ENCODE data around the gene NID2.
A peak's percentile ranks its signal among the peaks of the same experiment; 100 is the strongest.

NID2 gene

DNA sequence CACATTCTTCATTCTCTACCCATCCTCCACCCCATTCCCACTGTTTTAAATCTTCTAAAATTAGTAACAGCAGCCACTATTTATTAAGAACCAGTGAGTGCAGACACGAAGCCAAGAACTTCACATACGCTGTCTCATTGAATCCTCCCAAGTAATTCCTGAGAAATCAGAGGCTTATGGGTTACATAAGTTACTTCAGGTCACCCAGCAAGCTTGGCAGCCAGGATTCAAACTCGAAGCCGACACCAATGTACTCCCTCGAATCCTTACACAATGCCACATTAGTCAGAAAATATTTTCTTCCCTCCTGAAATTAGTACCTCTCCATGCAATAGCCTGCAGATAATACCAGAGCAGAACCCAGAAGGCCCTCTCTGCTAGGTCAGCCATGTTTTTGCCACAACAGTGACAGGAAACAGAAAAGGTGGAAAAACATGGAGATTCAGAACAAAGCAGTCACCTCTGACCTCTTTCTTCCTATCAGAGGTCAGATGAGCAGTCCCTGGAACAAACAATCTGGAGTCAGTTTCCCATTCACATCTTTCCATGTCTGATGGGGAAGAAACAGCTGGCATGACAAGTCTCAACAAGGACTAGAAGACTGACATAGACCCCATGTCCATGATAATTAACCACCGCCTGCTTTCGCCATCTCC lies 16.4 kb downstream of the NID2 start:
- peak; percentile 61 for DNase-seq

DNA sequence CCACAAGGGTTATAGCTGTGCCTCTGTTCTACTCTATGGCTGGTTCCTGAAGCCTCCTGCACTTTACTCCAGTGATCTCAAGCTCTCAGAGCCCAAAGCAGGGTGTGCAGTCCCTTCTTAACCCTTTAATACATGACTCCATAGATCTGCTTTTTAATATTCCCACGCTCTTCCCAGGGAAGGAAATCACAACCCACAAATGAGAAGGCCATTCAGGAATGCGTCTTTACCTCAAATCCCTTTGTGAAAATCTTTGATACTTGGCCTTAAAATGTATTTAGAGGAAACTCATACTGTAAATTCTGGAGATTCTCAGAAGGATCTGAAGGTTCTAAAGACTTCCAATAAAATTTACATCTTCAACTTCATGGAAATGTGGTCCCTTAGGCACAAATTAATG lies 17.0 kb downstream of the NID2 start:
- DNase-seq = peak; percentile 82

DNA sequence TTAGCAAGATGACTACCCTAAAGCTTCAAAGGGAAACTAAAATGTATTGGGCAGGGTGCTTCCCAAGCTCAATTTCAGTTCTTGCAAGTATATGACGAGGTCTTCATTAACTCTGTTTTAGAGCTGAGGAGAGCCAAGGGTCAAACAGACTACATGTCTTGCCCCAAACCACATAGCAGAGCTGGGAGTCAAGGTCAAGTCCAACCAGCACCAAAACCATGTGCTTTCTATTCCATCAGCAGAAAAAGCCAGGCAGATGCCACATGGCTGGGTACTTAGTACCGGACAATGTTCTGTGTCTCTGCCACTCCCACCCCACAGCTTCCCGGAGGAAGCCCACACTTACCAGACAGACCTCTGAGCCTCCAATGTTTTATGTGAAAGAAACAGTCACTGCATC lies 17.6 kb downstream of the NID2 start:
- DNase-seq = no peak

DNA sequence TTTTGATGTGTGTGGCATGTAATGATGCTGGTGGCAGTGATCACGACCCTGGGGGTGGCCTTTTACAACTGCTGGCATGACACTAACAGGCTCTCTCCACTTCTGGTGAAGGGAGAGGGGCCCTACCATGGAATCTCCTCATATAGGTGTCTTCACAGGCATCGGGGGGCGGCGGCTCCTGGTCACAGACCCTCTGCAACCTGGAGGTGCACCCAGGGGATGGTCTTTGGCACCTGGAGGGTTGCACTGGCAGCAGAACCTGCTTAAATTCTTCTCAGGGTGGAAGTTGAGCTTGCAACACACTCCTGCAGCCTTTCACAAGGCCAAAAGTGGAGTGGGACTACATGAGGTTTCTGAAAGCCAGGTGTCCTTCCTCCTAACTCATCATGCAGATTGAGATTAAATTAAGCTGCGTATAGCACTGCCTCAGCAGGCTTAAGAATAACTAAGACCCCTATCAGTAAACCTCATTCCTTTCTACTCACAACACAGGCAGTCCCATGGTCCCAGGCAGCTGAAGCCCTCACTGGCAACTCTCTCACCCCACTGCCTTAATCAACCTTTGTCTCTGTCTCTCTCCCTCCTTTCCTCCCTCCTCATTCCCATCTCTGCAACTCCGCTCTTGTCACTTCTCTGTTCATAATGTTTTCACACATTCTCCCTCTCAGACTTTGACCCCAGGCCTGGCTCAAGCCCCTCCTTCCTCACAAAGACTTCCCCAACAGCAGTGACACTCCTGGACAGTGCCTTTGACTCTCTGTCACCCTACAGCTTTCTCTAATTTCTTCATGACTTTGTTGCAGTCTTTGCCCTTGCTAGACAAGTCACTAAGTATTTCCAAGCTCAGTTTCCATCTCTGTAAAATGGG lies 18.9 kb downstream of the NID2 start:
- no peak for DNase-seq

DNA sequence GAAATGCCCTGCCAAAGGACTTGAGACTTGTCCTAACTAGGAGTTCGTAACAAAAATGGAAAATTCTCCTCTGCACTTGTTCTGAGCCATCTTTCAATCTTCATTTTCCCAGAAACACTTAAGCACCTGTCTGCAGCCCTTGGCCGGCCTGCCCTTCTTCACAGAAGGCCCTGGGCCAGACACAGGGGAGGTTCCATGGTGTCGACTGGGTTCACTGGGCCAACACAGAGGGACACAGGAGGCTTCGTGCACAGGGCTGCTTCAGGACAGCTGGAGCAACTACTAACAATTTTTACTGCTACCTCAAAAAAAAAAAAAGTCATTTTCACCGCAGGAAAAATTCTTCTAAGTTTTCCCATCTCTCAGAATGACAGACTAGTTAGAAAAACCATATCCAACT lies 19.6 kb downstream of the NID2 start:
- DNase-seq = no peak

DNA sequence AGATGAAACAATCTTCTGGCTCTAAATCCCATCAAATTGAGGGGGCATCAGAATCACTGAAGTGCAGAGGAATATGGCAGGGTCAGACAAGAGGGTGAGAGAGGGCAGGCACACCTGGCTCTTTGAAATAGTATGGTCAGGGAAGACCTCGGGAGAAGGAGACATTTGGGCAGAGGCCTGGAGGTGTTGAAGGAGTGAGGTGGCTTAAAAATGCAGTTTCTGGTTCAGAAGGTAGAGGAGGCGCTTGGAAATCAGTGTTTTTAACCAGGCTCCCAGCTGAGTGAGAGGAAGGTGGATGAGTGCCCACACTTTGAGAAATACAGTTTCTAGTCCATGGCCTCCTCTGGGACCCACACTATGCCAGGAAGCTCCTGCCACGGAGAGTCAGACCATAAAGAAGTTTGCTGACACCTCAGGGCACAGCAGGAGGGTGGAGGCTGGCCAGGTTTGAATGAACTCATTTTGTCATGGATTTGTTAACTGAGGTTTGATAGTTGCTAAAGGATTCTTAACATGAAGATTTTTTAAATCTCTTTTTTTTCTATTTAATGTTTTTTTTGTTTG lies 20.1 kb downstream of the NID2 start:
- peak; percentile 36 for DNase-seq

DNA sequence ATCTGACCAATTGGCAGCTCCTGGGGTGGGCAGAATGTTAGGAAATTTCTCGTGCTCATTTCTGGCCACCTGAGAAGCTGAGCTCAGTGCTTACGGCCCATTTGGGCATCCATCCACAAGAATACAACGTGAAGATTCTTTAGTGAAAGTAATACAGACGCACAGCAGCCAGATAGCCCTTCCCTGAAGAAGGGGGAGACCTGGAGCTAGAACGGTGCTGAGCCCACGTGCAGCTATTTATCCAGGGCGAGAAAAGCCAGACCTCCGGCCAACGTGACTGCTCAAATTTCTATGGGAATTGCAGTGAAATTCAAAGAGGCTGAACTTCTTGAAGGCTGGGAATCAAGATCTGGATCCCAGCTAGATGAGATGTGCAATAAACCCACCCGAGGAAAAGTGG lies 20.7 kb downstream of the NID2 start:
- DNase-seq = no peak

DNA sequence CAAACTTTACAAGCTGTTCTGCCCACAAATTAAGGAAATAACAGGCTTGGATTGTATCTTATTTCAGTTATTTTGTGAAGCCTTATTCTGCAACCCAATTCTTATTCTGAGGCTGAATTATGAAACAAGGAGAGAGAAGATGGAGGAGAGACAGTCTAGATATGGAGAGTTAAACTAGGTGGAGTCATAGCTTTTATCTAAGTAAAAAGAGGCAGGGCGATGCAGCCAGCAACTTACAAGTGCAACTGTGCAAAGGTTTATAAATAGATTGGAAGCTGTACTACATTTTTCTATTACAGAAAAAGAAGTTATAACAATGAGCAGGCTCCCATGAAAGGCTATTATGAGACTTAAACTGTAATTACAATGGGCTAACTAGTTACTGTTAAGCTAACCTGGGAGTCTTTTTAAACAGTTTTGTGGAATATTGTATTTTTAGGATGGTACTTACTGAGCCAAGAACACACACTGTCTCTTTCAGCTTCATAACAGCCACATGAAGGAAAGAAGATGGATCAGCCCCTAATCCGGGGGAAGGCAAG lies 22.4 kb downstream of the NID2 start:
- DNase-seq = no peak

DNA sequence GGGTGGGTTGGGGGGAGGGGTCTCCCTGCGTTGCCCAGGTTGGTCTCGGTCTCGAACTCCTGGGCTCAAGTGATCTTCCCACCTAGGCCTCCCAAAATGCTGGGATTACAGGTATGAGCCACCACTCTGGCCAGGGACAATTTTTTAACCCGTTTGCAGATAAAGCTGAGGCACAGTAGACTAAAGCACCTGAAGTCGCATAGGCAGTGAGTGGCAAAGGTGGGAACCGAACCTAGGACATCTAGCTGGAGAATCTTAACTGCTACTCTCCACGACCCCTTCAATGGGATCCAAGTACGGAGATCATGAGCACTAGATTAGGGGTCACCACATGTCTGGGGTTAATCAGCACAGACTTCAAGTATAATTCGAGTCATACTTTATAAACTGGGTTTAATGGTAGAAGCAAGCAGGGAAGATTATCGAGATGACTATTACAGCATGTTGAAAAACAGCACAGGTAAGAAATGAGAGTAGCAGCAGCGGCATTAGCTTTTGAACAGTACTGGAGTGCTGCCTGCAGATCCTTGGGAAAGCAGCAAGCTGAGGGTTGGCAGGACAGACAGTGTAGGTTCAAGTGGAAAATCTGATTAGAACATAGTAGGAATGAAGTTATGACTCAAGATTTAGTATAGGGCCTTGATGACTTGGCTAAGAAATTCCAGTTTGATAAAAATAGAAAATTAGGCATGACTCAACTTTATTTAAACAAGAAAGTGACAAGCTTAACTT lies 23.9 kb downstream of the NID2 start:
- peak; percentile 78 for DNase-seq

DNA sequence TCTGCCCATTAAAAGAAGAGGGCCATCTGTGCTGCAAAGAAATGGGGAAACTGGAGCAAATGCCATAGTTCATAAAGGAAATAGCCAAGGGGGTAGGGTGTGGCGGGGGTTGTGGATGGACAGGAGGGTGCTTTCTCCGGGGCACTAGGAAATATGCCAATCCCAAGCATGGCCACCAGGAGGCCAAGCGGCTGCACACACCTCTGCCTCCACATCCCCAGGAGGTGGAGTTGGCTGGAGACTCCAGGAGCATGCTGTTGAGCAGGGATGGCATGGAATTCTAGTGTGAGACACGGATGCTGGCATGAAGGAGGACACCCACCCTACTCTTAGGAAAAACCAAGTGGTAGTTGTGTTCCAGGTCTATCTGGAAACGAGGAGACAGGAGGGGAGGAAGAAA lies 25.2 kb downstream of the NID2 start:
- DNase-seq = peak; percentile 38

DNA sequence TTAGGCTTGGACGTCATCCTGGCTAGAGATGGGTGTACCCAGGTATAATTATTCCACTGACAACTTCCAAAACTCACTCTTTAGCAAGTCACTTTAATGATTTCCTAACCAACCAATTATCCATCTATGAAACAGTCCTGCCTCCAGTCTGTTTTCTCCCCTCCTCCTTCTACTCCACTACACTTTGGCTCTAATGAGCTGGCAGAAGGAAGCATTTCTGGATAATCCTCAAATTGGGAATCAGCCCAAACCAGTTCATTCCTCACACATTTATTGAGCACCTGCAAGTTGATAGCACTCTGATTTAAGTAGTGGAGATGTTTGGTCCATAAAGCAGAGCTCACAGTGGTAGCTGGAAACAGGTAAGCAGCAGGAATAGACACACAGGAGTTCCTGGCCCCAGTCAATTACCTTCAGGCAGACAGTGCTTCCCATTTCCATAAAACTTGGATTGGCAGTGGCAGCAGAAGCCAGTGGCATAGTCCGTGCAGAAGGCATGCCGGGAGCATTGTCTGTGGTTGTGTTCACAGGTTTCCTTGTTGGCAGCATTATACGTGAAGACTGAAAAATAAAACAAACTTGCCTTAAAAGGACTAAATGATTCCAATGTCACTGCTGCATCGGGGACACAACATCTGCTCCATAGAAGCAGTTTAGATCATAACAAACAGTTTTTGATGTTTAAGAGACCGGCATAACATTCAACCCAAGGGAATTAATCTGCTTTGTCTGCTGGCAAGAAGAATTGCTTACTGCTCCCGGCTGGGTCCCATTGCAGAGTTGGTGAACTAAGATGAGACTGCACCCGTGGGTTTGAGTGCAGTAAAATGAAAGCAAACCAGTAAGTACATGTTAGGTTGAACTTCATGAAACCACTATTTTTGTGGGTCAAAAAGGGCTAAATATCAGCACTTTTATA lies 26.2 kb downstream of the NID2 start:
- no peak for DNase-seq

DNA sequence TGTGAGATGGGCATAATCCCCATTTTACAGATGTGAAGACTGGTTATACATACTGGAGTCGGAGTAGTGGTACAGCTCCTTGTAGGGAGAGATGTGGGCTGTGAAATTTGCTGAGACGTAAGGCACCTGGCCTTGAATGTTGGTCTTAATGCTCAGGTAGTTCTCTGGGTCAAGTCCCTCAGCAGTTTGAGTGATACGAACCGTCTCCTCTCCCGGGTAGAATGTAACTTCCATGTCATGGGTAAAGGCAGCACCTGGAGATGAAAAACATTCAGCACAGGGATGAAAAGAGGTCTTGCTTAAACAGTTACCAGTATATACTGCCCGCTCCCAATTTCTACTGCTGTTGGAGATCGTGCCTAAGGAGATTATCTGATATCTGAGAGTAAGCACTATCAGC lies 28.3 kb downstream of the NID2 start:
- no peak for DNase-seq

DNA sequence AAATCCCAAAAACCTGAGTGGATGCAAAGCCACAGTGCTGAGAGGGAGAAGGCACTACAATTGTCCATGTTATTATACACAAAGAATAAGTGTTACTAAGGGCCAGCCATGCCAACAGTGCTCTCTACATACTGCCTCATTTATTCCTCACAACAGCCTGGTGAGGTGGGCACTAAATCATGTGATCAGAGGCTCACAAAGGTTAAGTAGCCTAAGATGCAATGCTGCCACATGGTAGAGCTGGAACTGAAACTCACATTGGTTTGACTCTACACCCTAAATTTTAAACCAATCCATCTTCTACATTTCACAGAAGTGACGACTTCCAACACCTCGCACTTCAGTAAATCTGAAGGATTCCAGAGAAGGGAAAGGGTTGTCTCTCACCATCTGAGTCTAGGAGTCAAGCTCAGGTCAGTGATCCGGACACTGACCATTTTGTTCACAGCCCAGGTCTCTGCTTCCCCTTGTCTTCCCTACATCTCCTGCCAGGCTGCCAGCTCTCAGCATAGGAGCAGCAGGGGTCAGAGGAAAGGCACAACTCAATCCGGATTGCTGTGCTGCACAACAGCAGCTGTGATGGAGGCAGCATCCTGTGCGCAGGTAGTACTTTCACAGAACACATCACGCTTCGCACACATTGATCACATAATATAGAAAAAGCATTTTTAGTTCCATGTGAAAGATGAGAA lies 29.6 kb downstream of the NID2 start:
- DNase-seq = no peak

DNA sequence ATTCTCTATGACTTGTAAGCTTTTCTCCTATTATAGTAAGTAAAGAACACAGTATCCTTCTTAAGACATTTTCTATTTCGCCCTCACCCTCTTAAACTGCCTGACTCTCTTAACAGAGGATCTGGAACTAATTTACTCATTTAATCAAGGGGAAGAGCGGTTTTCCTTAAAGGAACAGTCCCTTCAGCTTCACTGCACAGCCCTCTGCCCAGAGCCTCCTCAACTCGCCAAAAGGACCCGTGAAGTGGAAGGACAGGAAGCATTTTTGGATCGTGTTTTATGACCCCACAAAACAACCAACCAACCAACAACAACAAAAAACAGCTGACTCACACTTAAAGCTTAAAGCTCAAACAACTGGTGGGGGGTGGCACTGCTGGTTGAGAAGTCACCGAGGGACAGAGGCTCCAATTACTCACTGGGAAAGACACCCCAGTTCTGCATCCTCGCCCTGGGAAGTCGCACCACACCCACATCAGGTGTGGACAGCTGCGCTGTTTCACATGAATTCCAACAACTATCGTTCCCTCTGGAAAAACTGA lies 35.7 kb downstream of the NID2 start:
- peak; percentile 61 for DNase-seq

DNA sequence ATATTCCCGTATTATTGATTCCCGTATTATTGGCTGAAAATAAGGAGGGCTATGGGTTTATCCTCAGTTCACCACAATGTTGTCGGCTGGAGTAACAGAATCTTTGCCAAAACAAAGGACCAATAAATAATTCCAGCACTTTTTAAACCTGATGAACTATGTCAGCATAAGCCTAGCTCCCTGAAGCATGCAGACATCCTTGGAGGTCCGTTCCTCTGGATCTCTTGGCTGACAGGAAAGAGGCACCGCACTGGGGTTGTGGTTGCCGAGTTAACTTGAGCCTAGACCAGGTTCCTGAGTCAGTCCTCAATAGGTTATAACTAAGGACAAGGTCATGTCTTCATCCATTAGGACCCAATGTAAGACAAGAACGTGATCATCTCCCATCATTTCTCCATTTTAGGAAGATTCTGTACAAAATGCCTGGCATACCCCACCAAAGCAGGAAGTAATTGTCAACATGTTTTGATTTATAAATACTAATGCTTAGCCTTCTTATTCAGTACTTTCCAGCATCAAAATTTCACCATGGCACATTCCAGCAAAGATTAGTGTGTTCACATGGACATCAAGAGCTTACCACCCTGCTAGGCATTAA lies 36.6 kb downstream of the NID2 start:
- DNase-seq = peak; percentile 58

DNA sequence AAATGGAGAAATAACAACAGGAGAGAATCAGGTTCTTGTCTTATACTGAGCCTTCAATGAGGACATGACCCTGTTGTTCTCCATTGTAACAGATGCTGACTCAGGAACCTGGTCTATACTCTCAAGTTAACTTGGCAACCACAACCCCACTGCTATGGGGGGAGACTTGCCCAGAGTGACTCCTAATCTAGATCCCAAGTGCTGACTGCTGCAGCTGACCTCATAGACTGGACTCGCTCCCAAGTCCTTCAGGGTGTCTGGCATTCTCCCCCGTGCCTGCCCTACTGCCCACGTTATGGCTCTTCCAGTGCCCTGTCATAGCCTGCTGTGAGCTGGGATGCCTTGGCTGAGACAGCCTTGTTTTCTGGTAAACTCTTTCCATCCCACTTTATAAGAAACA lies 37.1 kb downstream of the NID2 start:
- peak; percentile 91 for DNase-seq

DNA sequence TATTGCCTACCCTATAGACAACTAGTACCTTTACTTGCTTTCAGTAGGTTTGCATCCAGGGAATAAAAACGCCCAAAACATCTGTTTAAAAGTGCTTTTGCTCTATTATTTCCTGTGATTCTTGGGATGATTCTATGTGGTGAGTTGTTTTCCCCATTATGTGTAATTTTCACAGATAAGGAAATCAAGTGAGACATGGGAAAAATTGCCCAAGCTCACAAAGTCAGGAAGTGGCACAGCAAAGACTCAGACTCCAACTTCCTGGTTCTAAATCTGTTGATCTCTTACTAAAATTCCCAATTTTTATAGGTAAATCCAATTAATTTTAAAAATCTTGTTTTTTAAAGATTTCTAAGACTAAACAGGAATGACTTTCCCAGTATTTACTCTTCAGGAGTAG lies 39.0 kb downstream of the NID2 start:
- no peak for DNase-seq

DNA sequence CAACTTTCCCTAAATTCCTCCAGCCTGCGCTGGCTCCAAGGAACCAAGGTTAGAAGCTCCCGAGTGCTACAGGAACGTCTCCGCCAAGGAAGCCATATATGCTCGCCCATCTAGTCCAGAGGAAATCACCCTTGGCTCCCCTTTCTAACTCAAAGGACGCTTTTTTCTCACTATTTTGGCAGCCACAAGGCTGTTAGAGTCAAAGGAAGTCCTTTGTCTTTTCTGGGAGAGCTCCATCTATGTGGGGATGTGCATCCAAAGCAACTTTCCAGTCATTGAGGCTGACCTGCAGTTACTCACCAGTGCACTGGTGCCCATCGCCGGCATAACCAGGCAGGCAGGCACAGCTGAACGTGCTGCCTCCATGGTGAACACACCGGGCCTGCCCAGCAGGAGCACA lies 42.0 kb downstream of the NID2 start:
- no peak for DNase-seq

DNA sequence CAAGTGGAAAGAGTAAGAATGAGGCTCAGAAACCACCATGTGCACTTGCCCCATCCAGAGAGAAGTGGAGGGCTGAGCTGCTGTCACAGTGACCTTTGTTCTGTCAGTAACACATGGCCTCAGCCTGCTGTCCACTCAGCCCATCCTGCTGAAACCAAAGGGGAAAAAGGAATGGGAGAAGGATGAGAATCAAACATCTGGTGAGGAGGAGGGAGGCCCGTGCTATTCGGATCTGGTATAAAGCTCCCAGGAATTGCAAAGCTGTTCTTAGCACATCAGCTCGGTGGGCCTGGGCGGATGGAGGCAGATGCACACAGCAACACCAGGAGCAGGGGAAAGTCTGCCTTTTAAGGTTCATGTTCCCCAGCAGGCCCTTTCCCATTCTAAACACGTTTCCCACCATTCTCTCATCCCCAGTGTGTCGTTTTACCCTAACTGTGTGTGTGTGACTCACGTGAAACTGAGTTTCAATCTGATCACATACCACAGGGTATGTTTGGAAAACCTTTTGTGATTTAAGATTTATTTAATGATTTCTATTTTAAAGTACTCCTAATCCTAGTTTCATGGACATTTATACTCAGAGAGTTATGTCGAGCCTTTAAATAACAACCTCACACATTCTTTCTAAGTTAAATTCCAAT lies 42.7 kb downstream of the NID2 start:
- peak; percentile 31 for DNase-seq

DNA sequence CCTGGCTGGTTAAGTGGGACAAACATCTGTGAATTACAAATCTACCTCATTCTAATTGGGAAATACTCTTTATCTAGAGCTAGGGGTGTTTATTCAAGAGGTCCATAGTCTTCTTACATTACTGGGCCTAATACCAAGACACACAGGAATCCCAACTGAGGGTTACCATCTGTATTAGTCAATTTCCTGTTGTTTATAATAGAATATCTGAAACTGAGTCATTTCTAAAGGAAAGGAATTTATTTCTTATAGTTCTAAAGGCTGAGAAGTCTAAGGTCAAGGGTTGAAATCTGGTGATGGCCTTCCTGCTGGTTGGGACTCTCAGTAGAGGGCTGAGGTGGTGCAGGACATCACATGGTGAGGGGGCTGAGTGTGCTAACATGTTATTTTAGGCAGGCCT lies 43.5 kb downstream of the NID2 start:
- peak; percentile 92 for DNase-seq

Data from EL (cell line).